A549 (cell line): ENCODE measurements around the gene TXNDC2.

ENCODE experiments used
- CTCF ChIP-seq: fragments of >200 bp; sonication (Bioruptor Twin); formaldehyde crosslinking; IDR thresholded peaks from 3 replicates; pipeline ENCODE4 v1.5.1; 2016
- EP300 ChIP-seq, 2 experiments: fragments of >200 bp; sonication (Bioruptor Twin); formaldehyde crosslinking; IDR thresholded peaks; 2 replicates in 1 of 2; 3 replicates in 1 of 2; pipeline ENCODE4 v1.6.1; 2016 to 2017
- NFE2L2 ChIP-seq: fragments of 150-350 bp; conservative IDR thresholded peaks from 2 replicates; pipeline ENCODE4 v1.6.1; 2014; ENCODE audit warnings: low read length
- REST ChIP-seq: fragments of 200-600 bp; sonication (generic); IDR thresholded peaks from 2 replicates; pipeline ENCODE4 v1.6.1; 2016; ENCODE audit warnings: antibody characterized with exemption, mild to moderate bottlenecking, moderate library complexity
- SMC3 ChIP-seq: fragments of >200 bp; sonication (Bioruptor Twin); formaldehyde crosslinking; IDR thresholded peaks from 3 replicates; pipeline ENCODE4 v1.6.1; 2018; ENCODE audit warnings: inconsistent platforms
- TP53 ChIP-seq: fragments of 250-450 bp; sonication (Bioruptor Pico); IDR thresholded peaks from 2 replicates; pipeline ENCODE4 v1.5.0; 2021; ENCODE audit warnings: mild to moderate bottlenecking, moderate library complexity

GRCh38 chr18:9885170-9886004 is at the start of gene TXNDC2:
- TF ChIP-seq CTCF = no peak
- TF ChIP-seq NFE2L2 = no peak
- no peak for TF ChIP-seq SMC3
- no peak for TF ChIP-seq EP300 (IDR thresholded peaks at IDR 0.05)
- TF ChIP-seq REST = no peak
- no peak for TF ChIP-seq TP53 (CRISPR knock-in tag)
